Mucosa of stomach (tissue), 1 donor: ENCODE data around the gene EML3.

Experiments used
- H3K27me3 ChIP-seq: one replicate; pipeline ENCODE4 v1.7.0; 2013; ENCODE audit warnings: mild to moderate bottlenecking, low read length; ENCODE audit not compliant: control insufficient read depth, insufficient read depth
- H3K36me3 ChIP-seq: one replicate; pipeline ENCODE4 v1.7.0; 2013; ENCODE audit warnings: low read length; ENCODE audit not compliant: control insufficient read depth, insufficient read depth
- H3K4me1 ChIP-seq: one replicate; pipeline ENCODE4 v1.7.0; 2013; ENCODE audit warnings: mild to moderate bottlenecking, low read length; ENCODE audit not compliant: control insufficient read depth, insufficient read depth
- H3K4me3 ChIP-seq: one replicate; pipeline ENCODE4 v1.7.0; 2013; ENCODE audit warnings: low read length
- H3K9ac ChIP-seq: one replicate; pipeline ENCODE4 v1.7.0; 2013; ENCODE audit warnings: mild to moderate bottlenecking, low read length, moderate library complexity
- H3K9me3 ChIP-seq: one replicate; pipeline ENCODE4 v1.7.0; 2013; ENCODE audit warnings: mild to moderate bottlenecking, low read length, moderate library complexity; ENCODE audit not compliant: control insufficient read depth
- donor health status: Pancreatic carcinoma.

EML3 gene

DNA sequence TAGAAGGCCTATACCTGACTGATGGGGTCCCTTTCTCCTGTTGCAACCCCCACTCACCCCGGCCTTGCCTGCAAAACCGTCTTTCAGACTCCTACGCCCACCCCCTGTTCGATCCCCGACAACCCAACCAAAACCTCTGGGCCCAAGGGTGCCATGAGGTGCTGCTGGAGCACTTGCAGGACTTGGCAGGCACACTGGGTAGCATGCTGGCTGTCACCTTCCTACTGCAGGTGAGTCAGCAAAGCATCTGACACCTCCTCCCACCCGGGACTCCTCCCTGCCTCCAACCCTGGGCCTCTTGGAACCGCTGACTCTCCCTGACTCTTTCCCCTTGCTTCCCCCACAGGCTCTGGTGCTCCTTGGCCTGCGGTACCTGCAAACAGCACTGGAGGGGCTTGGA, 1.7 kb upstream of the EML3 start:
- no peaks in the 10 kb centered on the region for H3K9me3 ChIP-seq
- no peaks in the 10 kb centered on the region for H3K36me3 ChIP-seq
- peaks cover 32% of the 10 kb centered on the region for H3K4me1 ChIP-seq
- no peak overlapping the region for H3K4me3 ChIP-seq
- no peaks in the 10 kb centered on the region for H3K27me3 ChIP-seq
- no peak overlapping the region for H3K9ac ChIP-seq

- H3K4me1 ChIP-seq = peaks cover 32% of the 10 kb centered on the region
- H3K9ac ChIP-seq = peak overlapping the region; percentile 86
- no peaks in the 10 kb centered on the region for H3K27me3 ChIP-seq
- no peak overlapping the region for H3K4me3 ChIP-seq
- H3K9me3 ChIP-seq = no peaks in the 10 kb centered on the region
- H3K36me3 ChIP-seq = no peaks in the 10 kb centered on the region
Measured at GRCh38 chr11:62613291-62613778, 760 bp upstream of the EML3 start.

GRCh38 chr11:62611705-62612365, 740 bp downstream of the EML3 start:
- Histone ChIP-seq H3K4me1 (peaks cover 32% of the 10 kb centered on the region), H3K9ac (peak overlapping the region; percentile 86), H3K27me3 (no peaks in the 10 kb centered on the region), H3K36me3 (no peaks in the 10 kb centered on the region), H3K4me3 (peak overlapping the region; percentile 73), H3K9me3 (no peaks in the 10 kb centered on the region)

DNA sequence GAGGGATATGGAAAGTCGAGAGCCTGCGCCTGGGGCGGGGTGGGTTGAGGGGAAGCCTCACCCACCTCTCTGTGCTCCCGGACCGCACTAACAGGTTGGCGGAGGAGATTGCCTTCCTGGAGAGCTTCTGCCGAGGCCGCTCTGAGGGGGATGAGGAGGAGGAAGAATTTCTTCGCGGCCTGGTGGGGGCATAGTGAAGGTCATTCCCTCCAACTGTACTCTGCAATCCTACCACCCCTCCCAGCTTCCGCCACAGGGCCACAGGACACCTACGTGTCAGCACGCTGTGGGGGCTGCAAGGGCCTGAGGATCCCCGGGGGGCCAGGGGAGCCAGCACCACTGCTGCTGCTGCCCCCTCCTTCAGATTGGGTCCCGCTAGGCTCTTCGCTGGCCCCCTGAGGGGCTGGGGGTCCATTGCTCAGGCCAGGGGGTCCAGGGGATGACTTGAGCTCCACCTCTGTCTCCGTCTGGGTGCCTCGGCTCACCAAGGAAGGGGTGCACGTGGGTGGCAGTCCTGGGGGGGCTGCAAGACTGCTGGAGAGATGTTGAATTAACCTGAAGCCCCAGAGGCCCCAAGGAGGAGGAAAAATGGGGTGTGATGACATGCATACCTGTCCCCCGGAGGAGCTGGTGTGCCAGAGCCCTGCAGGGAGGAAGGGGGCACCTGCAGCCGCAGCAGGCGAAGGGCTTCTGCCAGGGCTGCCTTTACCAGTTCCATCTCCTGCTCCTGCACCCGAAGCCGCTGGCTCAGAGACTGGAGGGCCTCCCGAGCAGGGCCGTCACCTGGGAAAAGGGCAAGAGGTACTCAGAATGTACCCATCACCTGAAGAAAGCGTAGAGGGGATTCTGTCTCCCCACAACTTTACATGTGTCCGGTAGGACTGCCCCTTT, 1.5 kb downstream of the EML3 start:
- H3K36me3 ChIP-seq = no peaks in the 10 kb centered on the region
- no peaks in the 10 kb centered on the region for H3K9me3 ChIP-seq

GRCh38 chr11:62610403-62610802, 2.2 kb downstream of the EML3 start:
- peaks cover 32% of the 10 kb centered on the region for H3K4me1 ChIP-seq
- H3K36me3 ChIP-seq = no peaks in the 10 kb centered on the region
- H3K4me3 ChIP-seq = no peak overlapping the region
- H3K9me3 ChIP-seq = no peaks in the 10 kb centered on the region
- H3K27me3 ChIP-seq = no peaks in the 10 kb centered on the region
- no peak overlapping the region for H3K9ac ChIP-seq

More for the DNA sequence above, 1.5 kb downstream of the EML3 start:
- no peaks in the 10 kb centered on the region for H3K27me3 ChIP-seq
- H3K9ac ChIP-seq = peak overlapping the region; percentile 86
- peaks cover 32% of the 10 kb centered on the region for H3K4me1 ChIP-seq
- H3K4me3 ChIP-seq = no peak overlapping the region

DNA sequence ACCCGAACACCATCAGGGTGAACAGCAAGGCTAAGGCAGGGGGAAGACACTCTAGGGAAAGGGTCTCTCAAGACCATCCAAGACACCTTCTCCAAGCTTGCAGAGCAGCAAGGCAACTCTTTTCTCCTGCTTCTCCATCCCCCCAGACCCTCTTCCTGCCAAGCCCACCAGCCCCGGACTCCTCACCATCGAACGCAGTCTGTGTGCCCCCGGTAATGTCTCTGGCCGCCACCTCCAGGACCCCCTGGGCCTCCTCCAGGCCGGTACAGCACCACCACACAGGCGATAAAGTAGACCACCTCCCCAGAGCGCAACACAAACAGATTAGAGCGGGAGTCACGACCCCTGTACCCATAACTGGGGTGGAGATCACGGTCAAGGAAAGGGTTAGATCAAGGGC, 3.8 kb downstream of the EML3 start:
- Histone ChIP-seq H3K9me3 (no peaks in the 10 kb centered on the region), H3K4me3 (no peak overlapping the region), H3K4me1 (peaks cover 22% of the 10 kb centered on the region), H3K9ac (no peak overlapping the region), H3K27me3 (no peaks in the 10 kb centered on the region), H3K36me3 (no peaks in the 10 kb centered on the region)

DNA sequence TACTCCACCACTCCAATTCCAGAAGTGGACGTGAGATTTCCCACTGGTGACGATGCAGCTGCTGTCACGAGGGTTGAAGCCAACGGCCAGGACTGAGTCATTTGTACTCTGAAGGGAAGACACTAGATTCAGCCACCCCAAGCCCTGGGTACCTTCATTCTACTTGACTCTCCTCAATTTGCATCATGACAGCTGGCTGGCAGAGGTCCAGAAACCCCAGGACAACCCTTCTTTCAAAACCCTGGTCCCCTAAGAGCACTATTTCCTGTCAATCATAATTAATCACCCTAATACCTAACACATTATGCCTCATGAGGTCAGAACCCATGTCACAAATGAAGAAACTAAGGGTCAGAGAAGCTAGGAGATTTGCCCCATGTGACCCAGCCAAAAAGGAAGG, 4.9 kb downstream of the EML3 start:
- Histone ChIP-seq H3K27me3 (no peaks in the 10 kb centered on the region), H3K36me3 (no peaks in the 10 kb centered on the region)

GRCh38 chr11:62605902-62606301, 6.7 kb downstream of the EML3 start:
- Histone ChIP-seq H3K36me3 (no peaks in the 10 kb centered on the region), H3K4me1 (peaks cover 8% of the 10 kb centered on the region), H3K9me3 (no peaks in the 10 kb centered on the region), H3K27me3 (no peaks in the 10 kb centered on the region), H3K9ac (no peak overlapping the region), H3K4me3 (no peak overlapping the region)

More for the DNA sequence above, 4.9 kb downstream of the EML3 start:
- Histone ChIP-seq H3K4me3 (no peak overlapping the region), H3K9me3 (no peaks in the 10 kb centered on the region), H3K4me1 (peaks cover 18% of the 10 kb centered on the region), H3K9ac (no peak overlapping the region)

GRCh38 chr11:62605467-62605866, 7.1 kb downstream of the EML3 start:
- no peak overlapping the region for H3K4me3 ChIP-seq
- H3K9me3 ChIP-seq = no peaks in the 10 kb centered on the region
- H3K27me3 ChIP-seq = no peaks in the 10 kb centered on the region
- H3K36me3 ChIP-seq = no peaks in the 10 kb centered on the region
- peaks cover 6% of the 10 kb centered on the region for H3K4me1 ChIP-seq
- H3K9ac ChIP-seq = no peak overlapping the region

DNA sequence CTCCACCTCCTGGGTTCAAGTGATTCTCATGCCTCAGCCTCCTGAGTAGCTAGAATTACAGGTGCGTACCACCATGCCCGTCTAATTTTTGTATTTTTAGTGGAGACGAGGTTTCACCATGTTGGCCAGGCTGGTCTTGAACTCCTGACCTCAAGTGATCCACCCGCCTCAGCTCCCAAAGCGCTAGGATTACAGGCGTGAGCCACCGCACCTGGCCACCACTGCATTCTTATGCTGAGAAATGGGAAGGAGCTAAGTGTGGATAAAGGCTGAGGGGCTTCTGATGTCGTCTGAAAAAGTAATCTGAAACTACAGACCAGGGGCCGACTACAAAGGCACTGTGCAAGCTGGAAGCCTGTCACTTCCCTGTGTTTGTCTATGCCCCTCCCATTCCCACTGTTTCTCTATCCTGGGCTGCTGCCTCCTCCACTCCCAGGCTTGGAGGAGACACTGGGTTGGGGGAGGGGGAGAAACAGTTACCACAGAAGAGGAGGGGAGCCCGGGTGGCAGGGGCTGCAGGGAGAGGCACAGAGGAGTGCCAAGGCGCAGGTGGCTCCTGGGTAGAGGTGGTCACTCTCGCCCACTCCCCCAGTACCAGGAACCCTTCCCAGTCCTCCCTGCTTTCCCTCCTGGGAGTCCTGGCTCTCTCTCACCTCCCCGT, 8.0 kb downstream of the EML3 start:
- H3K4me1 ChIP-seq = peaks cover 15% of the 10 kb centered on the region
- no peaks in the 10 kb centered on the region for H3K9me3 ChIP-seq
- no peak overlapping the region for H3K4me3 ChIP-seq
- H3K36me3 ChIP-seq = no peaks in the 10 kb centered on the region
- no peak overlapping the region for H3K9ac ChIP-seq
- no peaks in the 10 kb centered on the region for H3K27me3 ChIP-seq

DNA sequence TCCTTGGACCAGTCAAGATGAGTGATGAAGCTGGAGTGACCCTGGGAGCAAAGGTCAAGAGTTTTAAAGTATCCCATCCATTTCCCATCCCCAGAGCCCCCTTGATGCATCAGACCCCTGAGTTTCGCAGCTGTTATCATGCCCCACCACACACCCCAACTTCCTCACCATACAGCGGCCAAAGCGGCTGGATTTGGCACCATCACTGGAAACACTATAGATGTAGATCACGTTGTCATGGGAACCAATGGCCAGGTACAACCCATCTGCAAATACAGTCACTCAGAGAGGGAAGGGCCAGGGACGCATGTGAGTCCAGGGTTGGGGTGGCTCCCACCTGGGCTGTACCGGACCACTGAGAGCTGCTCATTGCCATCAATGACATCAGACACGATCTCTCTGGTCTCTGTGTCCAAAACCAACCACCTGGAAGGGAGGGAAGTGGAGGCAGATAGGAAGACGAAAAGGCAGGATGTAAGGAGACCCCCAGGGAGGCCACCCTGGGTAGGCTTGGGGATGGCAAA, 8.7 kb downstream of the EML3 start:
- H3K4me1 ChIP-seq = peaks cover 22% of the 10 kb centered on the region
- H3K27me3 ChIP-seq = no peaks in the 10 kb centered on the region
- H3K36me3 ChIP-seq = no peaks in the 10 kb centered on the region
- no peak overlapping the region for H3K9ac ChIP-seq
- no peaks in the 10 kb centered on the region for H3K9me3 ChIP-seq
- H3K4me3 ChIP-seq = no peak overlapping the region

DNA sequence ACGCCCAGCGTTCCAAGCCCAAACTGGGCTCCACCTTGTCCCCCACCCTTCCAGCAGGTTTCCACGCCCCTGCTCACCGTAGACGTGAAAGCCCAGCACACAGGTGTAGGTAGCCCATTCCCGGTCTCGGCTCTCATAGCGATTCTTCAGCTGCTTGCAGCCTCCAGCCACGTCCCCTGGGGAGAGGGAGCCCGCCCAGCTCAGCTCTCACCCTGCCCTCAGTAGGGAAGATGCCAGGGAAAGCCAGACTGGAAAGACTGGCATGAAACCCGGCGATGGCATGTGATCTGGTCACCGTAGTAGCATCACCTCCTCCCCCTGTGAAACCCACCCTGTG, 9.5 kb downstream of the EML3 start:
- peak overlapping the region; percentile 86 for H3K9ac ChIP-seq
- no peaks in the 10 kb centered on the region for H3K9me3 ChIP-seq
- peaks cover 3% of the 10 kb centered on the region for H3K36me3 ChIP-seq
- peaks cover 24% of the 10 kb centered on the region for H3K4me1 ChIP-seq
- H3K4me3 ChIP-seq = no peak overlapping the region
- H3K27me3 ChIP-seq = no peaks in the 10 kb centered on the region
